Heart left ventricle (tissue), 16 donors: ENCODE measurements around the gene TMEM163. TPM values are rescaled to one million over a fixed set of nuclear protein-coding genes. Genes with fewer than 3 reads are reported as not detected.

Source experiments
- ATAC-seq, 4 donors: fragments of 200-7000 bp; cut with Tn5 transposase; one replicate each; pipeline ENCODE4 v1.9.1; 2020 to 2022; ENCODE audit warnings: moderate library complexity in 4 of 4, mild to moderate bottlenecking in 3 of 4, moderate number of reproducible peaks in 1 of 4
- DNase-seq, 5 donors: peaks; one replicate each; pipeline ENCODE4 v3.0.0-alpha.2; 2020
- H3K27ac ChIP-seq, 12 donors: fragments of 200-600 bp; sonication (generic) in 4 of 12; one replicate each; pipeline versions ENCODE4 v1.5.0 to v1.8.0; 2016 to 2022; ENCODE audit warnings: mild to moderate bottlenecking in 2 of 12
- H3K27me3 ChIP-seq, 9 donors: fragments of 200-600 bp; sonication (generic) in 2 of 9; one replicate each; pipeline versions ENCODE4 v1.5.1 to v1.8.0; 2016 to 2022; ENCODE audit warnings: mild to moderate bottlenecking in 3 of 9
- H3K36me3 ChIP-seq, 9 donors: fragments of 200-600 bp; sonication (generic) in 2 of 9; one replicate each; pipeline versions ENCODE4 v1.5.0 to v1.8.0; 2018 to 2022; ENCODE audit warnings: mild to moderate bottlenecking in 2 of 9
- H3K4me1 ChIP-seq, 12 donors: fragments of 200-600 bp; sonication (generic) in 4 of 12; one replicate each; pipeline versions ENCODE4 v1.5.0 to v1.8.0; 2016 to 2022; ENCODE audit warnings: mild to moderate bottlenecking in 3 of 12
- H3K4me3 ChIP-seq, 12 donors: fragments of 200-600 bp; sonication (generic) in 4 of 12; one replicate each; pipeline versions ENCODE4 v1.5.0 to v1.8.0; 2017 to 2022; ENCODE audit warnings: mild to moderate bottlenecking in 9 of 12, moderate library complexity in 4 of 12
- H3K9me3 ChIP-seq, 12 donors: fragments of 200-600 bp; sonication (generic) in 4 of 12; one replicate each; pipeline versions ENCODE4 v1.5.0 to v1.8.0; 2016 to 2022; ENCODE audit warnings: mild to moderate bottlenecking in 1 of 12
- CTCF ChIP-seq, 12 donors: fragments of 200-600 bp; sonication (generic) in 4 of 12; IDR thresholded peaks; one replicate each; pipeline versions ENCODE4 v1.5.0 to v1.8.0; 2018 to 2022; ENCODE audit warnings: antibody characterized with exemption in 12 of 12, mild to moderate bottlenecking in 5 of 12
- POLR2A ChIP-seq, 2 donors: fragments of 450-650 bp; IDR thresholded peaks; one replicate each; pipeline ENCODE4 v1.6.1; 2017; ENCODE audit warnings: antibody characterized with exemption in 2 of 2, mild to moderate bottlenecking in 2 of 2, moderate library complexity in 2 of 2
- WGBS, 4 donors: extraction: QIAGEN DNeasy Blood & Tissue Kit in 2 of 4; methylation state at CpG; one replicate each; pipeline versions ENCODE4 v1.1.5 to v1.1.7; 2013 to 2018; 5-methylcytosine and 5-hydroxymethylcytosine counted together
- intact Hi-C, 10 donors: fragments of 100-400 bp; cut with DNase I; formaldehyde crosslinking; loops; one replicate each; pipeline versions ENCODE4 v1.11.1 to v1.14.2; 2022
- polyA plus RNA-seq, 2 donors: library from polyadenylated mRNA; stranded (reverse); fragments of 200-250 nt; gene quantifications; one replicate each; pipeline ENCODE4 v1.2.3, GENCODE V29; 2013
- total RNA-seq, 9 donors: library from RNA; depleted of rRNA in 2 of 9; stranded (reverse); fragments of >200 nt in 2 of 9; fragmentation: NEBNext Ultra II Directional in 3 of 9; extraction: Animal tissue kit (Norgen Biotek cat#: 25700) in 3 of 9; gene quantifications; one replicate each; pipeline versions ENCODE4 v1.1.0 to v1.2.4, GENCODE V29; 2016 to 2023
- donor health status: ischemic (EF 13 %, LVEDD 7.1; RV severe dilation, severe dysfunction).
- donor health status: healthy with polysubstance abuse.
- donor health status: DM: no; HTN: yes; CAD: no.
- donor health status: DM: no; HTN: no; CAD: no.
- donor health status: ischemic (EF 25% LVEDD 6.9; RV normal size, moderate dysfunction).
- donor health status: ischemic (EF 25% LVEDD 5.7; RV mildly dilated, moderate dysfunction).
- donor health status: healthy.
- donor health status: DM: yes; HTN: yes; CAD: no.
- donor health status: ischemic (EF 35%, LVEDD 5.7; RV mildly dilated, moderate dysfunction).
- donor health status: nonischemic (EF 11% LVEDD 7.7; RV severe dilation, severe dysfunction).
- donor health status: DM: yes; HTN: yes; CAD: no.
- donor health status: PGD.
- donor health status: ischemic (EF 29% LVEDD 5.4; RV normal size, mild dysfunction).
- donor health status: nonischemic (EF 23%, LVEDD 6.1; RV moderate dilation, normal function).

TMEM163 gene
- total and polyA plus RNA-seq, 11 donors: 0.14 to 1.4 (median 0.47) TPM

- 78 to 85% (median 81%) methylated on average over 4 of the region's 4 CpGs for WGBS, 4 donors
- Histone ChIP-seq H3K27ac (no peak overlapping the region), H3K27me3 (no peaks in the 10 kb centered on the region), H3K36me3 (no peaks in the 10 kb centered on the region), H3K9me3 (no peaks in the 10 kb centered on the region), H3K4me3 (no peak overlapping the region), H3K4me1 (no peaks in the 10 kb centered on the region)
- intact Hi-C loops: no loop called here
- TF ChIP-seq CTCF (IDR thresholded peaks at IDR 0.05) (no peak), POLR2A (IDR thresholded peaks at IDR 0.05) (no peak)
- no peak for DNase-seq
- no peak for ATAC-seq
Observed at GRCh38 chr2:134626781-134627180, 92.0 kb downstream of the TMEM163 start.

GRCh38 chr2:134625311-134625710 is 93.5 kb downstream of the TMEM163 start:
- TF ChIP-seq CTCF (IDR thresholded peaks at IDR 0.05): no peak
- TF ChIP-seq POLR2A (IDR thresholded peaks at IDR 0.05): no peak
- H3K4me1 ChIP-seq: no peaks in the 10 kb centered on the region

GRCh38 chr2:134623796-134624195 is 95.0 kb downstream of the TMEM163 start:
- peaks cover 0 to 19% (median 7%) of the 10 kb centered on the region in 12 donors for H3K9me3 ChIP-seq
- H3K27me3 ChIP-seq: no peaks in the 10 kb centered on the region
- DNase-seq: no peak
- intact Hi-C loops: no loop called here
- no peak overlapping the region for H3K27ac ChIP-seq
- 79 to 85% (median 83%) methylated on average over 3 of the region's 3 CpGs for WGBS, 4 donors
- no peaks in the 10 kb centered on the region for H3K36me3 ChIP-seq
- H3K4me1 ChIP-seq: no peaks in the 10 kb centered on the region
- TF ChIP-seq POLR2A (IDR thresholded peaks at IDR 0.05) (no peak), CTCF (IDR thresholded peaks at IDR 0.05) (no peak)
- no peak overlapping the region for H3K4me3 ChIP-seq
- ATAC-seq: no peak

More at GRCh38 chr2:134625311-134625710, 93.5 kb downstream of the TMEM163 start:
- no peak overlapping the region for H3K4me3 ChIP-seq
- no peaks in the 10 kb centered on the region for H3K27me3 ChIP-seq
- no peaks in the 10 kb centered on the region for H3K36me3 ChIP-seq
- no peak overlapping the region for H3K27ac ChIP-seq
- DNase-seq (no peak), ATAC-seq (no peak)
- peaks cover 0 to 4% (median 0%) of the 10 kb centered on the region in 12 donors for H3K9me3 ChIP-seq
- intact Hi-C loops: no loop called here
- WGBS, 4 donors: 86 to 88% (median 88%) methylated on average over 4 of the region's 4 CpGs

GRCh38 chr2:134623046-134623445 is 95.8 kb downstream of the TMEM163 start:
- TF ChIP-seq POLR2A (IDR thresholded peaks at IDR 0.05) (no peak), CTCF (IDR thresholded peaks at IDR 0.05) (no peak)
- no peak for ATAC-seq

More at GRCh38 chr2:134623046-134623445, 95.8 kb downstream of the TMEM163 start:
- H3K27me3 ChIP-seq: no peaks in the 10 kb centered on the region
- peaks cover 0 to 22% (median 8%) of the 10 kb centered on the region in 12 donors for H3K9me3 ChIP-seq
- H3K36me3 ChIP-seq: no peaks in the 10 kb centered on the region
- no peak overlapping the region for H3K27ac ChIP-seq
- intact Hi-C loops: no loop called here
- DNase-seq: no peak
- no peaks in the 10 kb centered on the region for H3K4me1 ChIP-seq
- H3K4me3 ChIP-seq: no peak overlapping the region
- 84 to 93% (median 91%) methylated on average over 3 of the region's 3 CpGs for WGBS, 4 donors
